Large intestine (tissue), 1 donor: ENCODE results near the gene DFFB. TPM values are rescaled to one million over a fixed set of nuclear protein-coding genes. Genes with fewer than 3 reads are reported as not detected.

Experiments
- polyA plus RNA-seq: library from polyadenylated mRNA; unstranded; fragments of 120-200 nt; gene quantifications from one replicate; pipeline ENCODE4 v1.2.1, GENCODE V29; 2013

Gene DFFB
- polyA plus RNA-seq, 1 donor = 10.6 TPM

Other genes with a start within 250 kb of the DFFB start
- gene MEGF6, start 246.0 kb upstream of the DFFB start, polyA plus RNA-seq = 13.8 TPM
- 81.6 TPM for gene TPRG1L, start 232.5 kb upstream of the DFFB start, polyA plus RNA-seq
- 15.6 TPM for gene WRAP73, start 207.4 kb upstream of the DFFB start, polyA plus RNA-seq
- gene TP73, start 205.0 kb upstream of the DFFB start, polyA plus RNA-seq = 0.55 TPM
- gene CCDC27, start 105.0 kb upstream of the DFFB start, polyA plus RNA-seq = 0.03 TPM
- gene SMIM1, start 84.7 kb upstream of the DFFB start, polyA plus RNA-seq = 66.0 TPM
- 47.9 TPM for gene LRRC47, start 61.0 kb upstream of the DFFB start, polyA plus RNA-seq
- gene CEP104, start 265 bp upstream of the DFFB start, polyA plus RNA-seq = 31.5 TPM
- 28.4 TPM for gene C1orf174, start 42.8 kb downstream of the DFFB start, polyA plus RNA-seq